ENCODE data around the gene PI4KA.

The PI4KA gene

DNA sequence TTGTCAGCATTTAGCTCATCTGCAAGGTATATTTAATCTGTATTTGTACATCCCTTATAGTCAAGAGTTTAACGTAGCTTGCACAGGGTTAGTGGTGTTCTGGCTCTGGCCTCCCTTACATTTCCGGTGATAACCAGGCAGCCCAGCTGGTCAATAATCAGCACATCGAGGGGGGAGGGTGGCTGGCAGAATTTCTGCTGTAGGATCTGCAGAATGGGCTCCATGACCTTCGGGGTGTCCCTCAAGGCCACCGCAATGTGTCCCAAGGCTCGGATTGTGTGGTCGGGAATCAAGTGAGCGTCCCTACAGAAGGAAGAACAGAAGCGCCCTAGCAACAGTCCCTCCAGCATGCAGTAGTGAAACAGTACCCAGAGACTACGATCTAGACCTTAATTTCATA, 59.6 kb downstream of the PI4KA start:
- DNase-seq (ENCODE audit: extremely low spot score, insufficient read length, low read depth) (no peak), FAIRE-seq (no peak)

DNA sequence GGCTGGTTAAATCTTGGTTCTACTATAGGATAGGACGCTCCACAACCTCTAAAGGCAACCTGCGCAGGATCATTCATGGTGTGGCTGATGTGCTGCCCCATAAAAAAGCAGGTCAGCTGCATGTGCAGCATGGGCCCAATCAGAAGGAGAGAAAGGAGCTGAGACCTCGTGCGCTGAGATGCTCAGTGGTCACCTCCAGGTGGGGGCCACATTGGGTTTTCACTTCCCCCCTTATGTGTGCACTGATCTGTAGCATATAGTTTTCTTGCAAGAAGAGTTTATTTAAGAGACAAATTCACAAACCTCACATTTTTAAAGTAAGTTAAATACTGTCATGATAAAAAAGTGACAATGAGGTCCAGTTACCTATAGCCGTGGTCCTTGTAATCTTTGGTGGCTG, 60.4 kb downstream of the PI4KA start:
- no peak for FAIRE-seq
- DNase-seq (ENCODE audit: extremely low spot score, insufficient read length, low read depth) = no peak

DNA sequence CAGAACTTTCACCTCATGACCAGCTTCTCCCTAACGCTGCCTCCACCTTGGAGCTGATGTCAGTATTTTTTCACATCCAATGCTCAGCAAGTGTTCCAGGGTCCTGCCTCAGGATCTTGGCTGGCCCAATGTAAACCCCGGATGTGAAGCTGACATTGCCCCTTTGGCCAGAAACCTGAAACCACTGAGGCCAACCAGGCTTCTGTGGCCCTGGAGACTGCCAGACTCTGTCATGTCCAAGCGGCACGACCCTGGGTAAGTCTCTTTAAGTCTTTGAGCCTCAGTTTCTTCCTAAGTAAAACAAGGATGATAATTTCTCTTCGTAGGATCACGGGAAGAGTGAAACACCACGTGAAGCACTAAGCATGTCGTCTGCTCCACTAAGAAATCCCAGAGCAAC, 61.9 kb downstream of the PI4KA start:
- no peak for FAIRE-seq

DNA sequence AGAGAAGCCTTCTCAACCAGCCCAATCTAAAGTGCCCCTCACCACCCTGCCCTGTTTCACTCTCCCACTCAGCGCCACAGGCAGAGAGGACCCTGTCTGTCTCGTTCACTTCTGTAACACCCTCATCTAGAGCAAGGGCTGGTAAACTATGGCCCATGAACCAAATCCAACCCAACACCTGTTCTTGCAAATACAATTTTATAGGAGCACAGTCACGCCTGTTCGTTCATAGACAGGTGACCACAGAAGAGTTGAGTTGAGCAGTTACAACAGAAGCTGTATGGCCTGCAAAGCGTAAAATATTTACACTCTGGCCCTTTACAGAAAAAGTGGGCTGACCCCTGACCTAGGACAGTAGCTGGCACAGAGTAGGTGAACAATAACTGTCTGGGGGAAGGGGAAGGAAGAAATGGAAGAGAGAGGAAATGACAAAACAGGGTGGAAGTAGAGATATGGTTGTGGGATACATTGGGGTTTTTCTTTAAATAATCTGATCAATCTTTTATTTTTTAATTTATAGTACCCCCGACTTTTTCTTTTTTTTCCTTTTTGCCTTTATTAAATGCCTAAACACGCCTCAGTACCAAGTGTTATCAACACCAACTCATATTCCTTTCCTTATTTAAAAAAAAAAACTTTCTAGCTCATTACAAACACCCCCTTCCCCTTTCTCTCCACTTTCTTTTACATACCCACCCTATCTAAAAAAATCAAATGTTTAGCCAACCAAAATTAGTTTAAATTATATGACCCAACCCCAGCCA, 63.8 kb downstream of the PI4KA start:
- DNase-seq (ENCODE audit: extremely low spot score, insufficient read length, low read depth) (no peak), FAIRE-seq (no peak)

More for the DNA sequence above, 61.9 kb downstream of the PI4KA start:
- DNase-seq (ENCODE audit: extremely low spot score, insufficient read length, low read depth) = no peak

DNA sequence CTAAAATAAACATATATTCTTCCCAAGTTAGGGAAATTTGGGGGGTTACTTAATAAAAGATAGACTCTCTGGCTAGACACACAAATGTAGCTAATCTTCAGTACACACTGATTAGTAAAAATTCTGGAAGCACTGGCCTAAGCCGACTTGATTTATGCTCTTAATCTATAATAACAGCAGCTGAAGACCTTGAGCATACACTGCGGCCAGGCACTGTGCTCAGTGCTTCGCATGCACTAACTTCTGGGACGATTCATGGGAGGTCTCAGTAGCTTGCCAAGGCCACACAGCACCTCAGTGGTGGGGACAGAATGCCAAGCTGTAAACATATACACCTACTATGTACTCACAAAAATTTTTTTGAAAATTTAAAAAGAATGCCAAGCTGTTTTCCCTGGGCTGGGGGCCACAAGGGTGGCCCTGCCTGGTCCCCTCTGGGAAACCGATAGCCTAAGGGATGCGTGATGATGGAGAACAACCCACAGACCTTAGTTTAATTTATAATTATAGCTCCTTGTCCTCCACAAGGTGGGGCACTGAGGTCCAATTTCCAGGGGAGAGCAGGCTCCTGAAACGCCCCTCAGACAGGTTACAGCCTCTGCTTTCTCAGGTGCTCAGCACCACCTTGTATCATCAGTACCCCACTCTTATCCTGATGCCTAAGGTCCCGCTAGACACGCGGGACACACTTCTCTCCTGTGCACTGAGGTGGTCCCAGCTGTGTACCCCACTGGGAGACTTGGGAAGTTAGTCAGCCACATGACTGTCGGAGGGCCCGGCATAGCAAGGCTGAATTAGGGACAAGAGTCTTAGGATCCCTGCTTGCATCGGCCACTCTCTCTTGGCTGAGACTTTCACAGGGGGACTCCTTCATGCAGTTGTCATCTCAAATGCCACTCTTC, 64.6 kb downstream of the PI4KA start:
- DNase-seq (ENCODE audit: extremely low spot score, insufficient read length, low read depth) (no peak), FAIRE-seq (no peak)

DNA sequence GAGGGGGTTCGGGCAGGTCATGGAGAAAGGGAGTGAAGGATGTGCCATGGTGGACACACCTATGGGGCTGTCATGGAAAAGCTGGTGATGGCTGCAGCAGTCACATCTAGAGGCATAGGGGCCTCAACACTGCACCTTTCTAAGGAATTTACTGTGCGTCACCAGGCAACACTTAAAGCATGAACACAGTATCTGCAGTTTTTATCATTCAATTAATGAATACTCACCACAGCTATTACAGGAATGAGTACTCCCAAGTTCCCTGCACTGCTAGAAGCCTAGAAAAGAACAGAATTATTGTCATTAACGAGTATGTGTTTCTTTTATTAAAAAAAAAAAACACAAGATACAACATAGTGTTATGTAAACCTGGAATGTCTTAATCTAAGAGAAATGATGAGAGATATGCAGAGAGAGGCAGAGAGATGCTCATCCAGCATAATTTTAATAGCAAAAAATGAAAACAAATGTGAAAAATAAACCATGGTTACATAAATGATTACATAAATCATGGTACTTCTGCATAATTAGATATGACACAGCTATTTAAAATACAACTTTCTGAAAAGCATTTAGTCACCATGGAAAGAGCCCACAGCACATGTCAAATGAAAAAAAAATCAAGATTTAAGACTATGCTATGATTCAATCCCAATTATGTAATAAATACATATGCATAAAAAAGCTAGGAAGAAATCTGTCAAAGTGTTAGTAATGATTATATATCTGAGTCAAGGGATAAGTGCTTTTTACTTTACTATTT, 65.5 kb downstream of the PI4KA start:
- no peak for FAIRE-seq
- DNase-seq (ENCODE audit: extremely low spot score, insufficient read length, low read depth) = no peak

DNA sequence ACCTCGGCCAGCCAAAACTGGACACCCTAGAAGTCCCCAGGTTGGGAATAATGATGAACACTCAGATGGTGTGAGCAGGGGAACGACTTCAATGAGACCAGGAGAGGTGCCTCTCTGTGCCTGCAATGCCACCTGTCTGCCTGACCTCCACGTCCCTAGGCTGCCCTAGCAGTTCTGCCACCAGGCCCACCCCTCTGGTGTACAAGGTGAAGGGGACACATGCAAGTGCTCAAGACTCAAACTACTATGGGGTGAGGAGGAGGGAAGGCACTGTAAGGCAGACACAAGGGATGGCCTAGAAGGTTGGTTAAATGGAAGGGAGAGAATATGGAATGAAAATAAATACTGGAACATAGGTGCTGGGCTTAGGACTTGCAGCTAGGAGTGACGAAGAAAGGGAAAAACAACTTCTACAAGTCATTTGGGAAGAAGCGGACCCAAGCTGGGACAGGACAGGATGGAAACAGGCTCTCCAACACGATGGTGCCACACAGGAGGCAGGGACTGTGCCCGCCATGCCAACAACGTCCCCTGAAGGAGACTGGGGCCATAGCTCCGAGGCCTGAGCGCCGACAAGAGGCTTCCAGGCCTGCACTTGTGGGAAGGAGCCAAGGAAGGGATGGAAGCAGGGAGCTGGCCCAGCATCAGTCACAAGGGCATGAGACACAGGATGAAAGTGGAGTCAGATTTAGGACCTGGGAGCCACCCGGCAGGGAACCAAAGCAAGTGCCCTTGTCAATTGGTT, 66.2 kb downstream of the PI4KA start:
- FAIRE-seq = no peak
- no peak for DNase-seq (ENCODE audit: extremely low spot score, insufficient read length, low read depth)

DNA sequence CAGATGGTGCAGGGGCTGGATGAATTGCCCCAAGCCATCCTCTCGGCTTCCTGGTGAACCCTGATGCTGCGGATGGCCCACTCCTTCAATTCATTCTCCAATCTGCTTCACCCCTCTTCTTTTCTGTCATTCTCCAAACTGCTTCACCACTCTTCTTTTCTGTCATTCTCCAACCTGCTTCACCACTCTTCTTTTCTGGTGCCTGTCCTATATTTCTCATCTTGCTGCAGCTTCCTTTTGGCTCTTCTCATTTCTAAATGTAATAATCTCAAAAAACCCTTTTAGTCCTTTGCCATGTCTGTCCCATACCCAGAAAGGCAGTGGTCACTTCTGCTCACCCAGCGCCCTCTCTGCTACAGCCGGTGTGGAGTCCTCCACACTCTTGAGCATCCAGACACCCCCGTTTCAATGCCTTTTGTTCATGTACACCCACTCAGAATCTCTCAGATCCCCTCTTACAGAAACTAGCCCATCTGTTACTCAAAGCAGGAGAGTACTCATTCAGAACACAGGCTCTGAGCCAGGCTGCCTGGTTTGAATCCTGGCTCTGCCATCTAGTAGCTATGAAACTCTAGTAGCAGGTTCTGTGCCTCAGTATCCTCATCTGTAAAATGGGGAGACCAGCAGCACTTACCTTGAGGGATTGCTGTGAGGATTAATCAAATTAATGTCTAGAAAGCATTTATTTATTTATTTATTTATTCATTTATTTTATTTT, 69.8 kb downstream of the PI4KA start:
- DNase-seq (ENCODE audit: extremely low spot score, insufficient read length, low read depth) (no peak), FAIRE-seq (no peak)

DNA sequence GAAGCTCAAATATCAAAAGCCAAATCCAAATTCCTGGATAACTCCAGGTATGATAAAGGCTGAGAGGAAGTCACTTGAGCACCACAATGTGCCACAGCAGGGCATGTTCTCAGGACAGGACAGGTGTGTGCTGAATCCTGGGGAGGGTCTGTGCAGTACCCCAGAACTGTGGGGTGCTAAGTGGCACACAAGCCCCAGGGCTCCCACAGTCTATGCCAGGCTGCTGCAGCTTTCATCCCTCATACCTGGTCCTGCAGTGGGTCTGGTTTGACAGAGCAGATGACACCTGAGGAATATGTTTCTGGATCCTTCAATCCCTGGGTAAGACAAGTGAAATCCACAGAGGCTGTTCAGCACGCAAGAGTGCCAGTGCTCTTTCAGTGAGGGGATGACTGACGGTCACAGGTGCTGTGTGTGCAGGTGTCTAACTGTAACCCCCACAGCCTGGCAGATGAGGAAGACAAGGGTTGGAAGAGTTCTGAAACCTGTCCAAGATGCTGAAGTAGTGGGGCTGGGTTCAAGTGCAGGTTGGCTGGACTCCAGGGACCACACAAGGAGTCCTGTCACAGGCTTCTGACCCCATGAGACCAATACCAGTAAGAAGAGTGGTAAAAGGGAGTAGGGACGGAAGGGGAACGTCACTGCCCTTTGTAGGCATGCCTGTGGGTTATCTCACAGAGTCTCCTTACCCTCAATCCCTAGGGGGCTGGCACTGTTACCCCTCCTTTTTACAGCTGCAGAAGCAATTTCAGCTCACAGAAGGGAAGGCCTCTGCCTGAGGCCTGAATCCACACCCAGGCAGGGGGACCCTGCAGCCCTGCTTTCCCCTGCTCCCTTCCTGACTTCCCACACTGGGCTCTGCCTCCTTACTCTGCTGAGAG, 70.6 kb downstream of the PI4KA start:
- FAIRE-seq (no peak), DNase-seq (ENCODE audit: extremely low spot score, insufficient read length, low read depth) (no peak)

DNA sequence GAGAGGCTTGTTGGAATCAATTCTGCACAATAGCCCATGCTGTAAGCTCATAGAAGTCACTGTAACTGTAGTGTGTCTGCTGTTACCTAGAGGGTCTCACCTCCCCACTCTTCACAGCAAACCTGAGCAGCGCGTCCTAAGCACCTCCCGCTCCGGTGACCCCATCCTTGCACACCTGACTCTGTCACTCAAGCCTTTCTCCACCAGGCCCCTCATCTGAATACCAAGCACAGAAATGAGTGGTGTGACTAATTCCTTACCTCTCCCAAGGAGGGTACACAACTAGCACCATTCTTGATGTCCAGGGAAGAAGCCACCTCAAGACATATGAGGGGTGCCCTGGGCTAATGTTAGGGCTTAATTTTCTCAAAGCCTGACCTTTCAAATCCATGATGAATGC, 71.4 kb downstream of the PI4KA start:
- DNase-seq (ENCODE audit: extremely low spot score, insufficient read length, low read depth) (no peak), FAIRE-seq (no peak)

DNA sequence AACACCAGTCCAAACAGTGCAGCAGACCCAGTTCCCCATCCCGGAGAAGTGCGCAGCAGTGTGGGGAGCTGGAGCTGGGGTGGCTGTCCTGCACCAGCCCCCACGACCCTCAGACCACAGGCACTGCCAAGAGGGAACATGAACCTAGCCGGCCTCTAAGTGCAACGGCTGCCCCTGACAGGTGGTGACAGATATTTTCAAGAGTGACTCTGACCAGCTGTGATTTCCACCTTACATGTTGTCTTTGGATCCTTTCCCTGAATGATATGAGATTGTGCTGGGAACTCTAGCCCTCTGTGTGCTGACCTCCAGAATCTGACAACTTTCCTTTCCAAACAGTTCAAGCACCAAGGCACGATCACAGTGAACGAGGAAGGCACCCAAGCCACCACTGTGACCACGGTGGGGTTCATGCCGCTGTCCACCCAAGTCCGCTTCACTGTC, 72.1 kb downstream of the PI4KA start:
- DNase-seq (ENCODE audit: extremely low spot score, insufficient read length, low read depth) (no peak), FAIRE-seq (no peak)

DNA sequence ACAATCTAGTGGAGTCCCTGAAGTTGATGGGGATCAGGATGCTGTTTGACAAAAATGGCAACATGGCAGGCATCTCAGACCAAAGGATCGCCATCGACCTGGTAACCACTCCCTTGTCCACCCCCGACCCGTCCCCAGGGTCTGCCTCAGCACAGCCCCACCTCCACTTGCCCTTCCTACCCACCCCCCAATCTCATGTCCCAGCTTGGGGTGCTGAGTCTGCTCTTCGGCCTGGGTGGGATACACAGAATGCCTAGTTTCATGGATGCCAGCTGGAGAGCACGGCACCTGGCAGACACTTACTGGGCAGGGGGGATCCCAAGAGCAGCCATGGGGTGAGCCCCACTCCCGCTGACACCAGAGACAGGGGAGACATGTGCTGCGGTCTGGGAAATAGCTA, 72.6 kb downstream of the PI4KA start:
- no peak for DNase-seq (ENCODE audit: extremely low spot score, insufficient read length, low read depth)
- FAIRE-seq = no peak

DNA sequence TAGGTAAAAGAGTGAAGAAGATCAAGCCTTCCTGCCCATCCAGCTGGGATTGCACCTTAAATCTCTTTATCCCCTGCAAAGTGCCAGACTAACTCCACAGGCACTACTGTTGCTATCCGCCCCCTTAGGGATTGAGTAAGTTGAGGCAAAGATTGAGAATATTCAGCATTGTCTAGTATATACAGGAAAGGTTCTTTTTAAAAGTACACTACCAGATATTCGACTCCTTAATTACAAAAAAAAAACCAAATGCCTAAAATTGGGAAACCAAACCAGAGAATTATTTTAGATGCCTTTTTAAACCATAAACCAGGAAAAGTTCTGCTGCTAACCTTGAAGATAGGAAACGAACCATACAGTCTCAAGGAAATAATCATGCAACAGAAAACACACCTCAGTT, 73.2 kb downstream of the PI4KA start:
- FAIRE-seq (no peak), DNase-seq (ENCODE audit: extremely low spot score, insufficient read length, low read depth) (no peak)

DNA sequence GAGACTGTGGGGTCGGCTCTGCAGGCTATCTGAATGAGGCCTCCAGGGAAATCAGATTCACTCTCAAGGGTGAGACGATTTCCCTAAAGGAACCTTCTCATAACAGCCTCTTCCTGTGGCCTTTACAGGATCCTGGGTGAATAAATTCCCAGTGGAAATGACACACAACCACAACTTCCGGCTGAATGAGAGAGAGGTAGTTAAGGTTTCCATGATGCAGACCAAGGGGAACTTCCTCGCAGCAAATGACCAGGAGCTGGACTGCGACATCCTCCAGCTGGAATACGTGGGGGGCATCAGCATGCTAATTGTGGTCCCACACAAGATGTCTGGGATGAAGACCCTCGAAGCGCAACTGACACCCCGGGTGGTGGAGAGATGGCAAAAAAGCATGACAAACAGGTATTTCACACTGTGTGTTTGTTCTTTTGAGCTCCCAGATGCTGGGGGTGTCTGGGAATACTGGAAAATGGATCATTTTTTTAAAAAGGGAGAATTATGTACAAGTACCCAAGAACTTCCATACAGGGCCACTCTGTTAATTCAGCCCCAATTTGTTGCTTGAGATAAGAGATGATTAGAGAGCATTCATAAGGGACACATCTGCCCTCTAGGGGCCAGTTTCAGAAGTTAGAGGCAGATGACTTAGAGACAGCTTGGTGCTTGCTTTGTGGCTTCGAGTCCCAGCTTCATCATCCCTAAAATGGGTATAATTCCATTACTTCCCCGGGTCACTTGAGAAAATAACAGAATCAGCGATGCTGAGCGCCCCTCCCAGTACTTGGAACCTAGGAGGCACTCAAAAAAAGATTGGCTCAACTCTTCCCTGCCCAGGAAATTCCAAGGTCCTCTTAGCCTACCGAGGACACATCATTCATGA, 74.5 kb downstream of the PI4KA start:
- DNase-seq (ENCODE audit: extremely low spot score, insufficient read length, low read depth) (peak; percentile 56), FAIRE-seq (peak; percentile 90)

DNA sequence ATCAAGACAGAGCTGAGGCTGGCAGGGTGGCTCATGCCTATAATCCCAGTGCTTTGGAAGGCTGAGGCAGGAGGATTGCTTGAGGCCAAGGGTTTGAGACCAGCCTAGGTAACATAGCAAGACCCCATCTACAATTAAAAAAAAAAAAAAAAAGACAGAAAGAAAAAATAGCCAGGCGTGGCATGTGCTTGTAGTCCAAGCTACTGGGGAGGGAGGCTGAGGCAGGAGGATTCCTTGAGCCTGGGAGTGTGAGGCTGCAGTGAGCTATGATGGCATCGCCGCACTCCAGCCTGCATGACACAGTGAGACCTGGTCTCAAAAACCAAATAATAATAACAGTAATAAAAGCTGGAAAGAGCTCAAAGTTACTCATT, 75.3 kb downstream of the PI4KA start:
- FAIRE-seq (no peak), DNase-seq (ENCODE audit: extremely low spot score, insufficient read length, low read depth) (no peak)

DNA sequence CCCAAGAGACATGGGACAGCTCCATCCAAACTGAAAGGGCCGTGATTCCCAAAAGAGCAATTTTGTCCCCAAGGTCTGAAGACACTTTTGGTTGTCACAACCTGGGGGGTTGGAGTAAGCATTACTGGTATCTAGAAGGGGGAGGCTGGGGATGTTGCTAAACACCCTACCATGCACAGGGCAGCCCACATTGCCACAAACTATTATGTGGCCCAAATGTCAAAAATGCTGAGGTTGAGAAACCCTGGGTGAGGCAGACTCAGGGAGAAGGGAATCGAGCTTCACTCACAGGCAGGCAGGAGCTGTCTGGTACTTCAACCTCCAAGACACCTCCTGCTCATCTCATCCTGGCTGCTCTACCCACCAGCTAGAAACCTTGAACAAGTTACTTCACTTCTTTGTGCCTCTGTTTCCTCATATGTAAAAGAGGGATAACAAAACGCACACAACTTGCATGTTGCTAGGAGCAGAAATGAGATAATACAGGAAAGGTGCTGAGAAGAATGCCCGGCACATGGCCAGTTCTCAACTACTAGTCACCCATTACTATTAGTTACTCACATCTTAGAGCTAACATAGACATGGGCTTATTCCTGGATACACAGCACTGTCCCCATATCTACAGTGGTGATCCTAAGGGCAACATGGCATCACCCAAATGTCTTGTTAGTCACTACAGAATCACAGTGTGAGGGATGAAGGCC, 75.9 kb downstream of the PI4KA start:
- no peak for DNase-seq (ENCODE audit: extremely low spot score, insufficient read length, low read depth)
- FAIRE-seq = no peak

DNA sequence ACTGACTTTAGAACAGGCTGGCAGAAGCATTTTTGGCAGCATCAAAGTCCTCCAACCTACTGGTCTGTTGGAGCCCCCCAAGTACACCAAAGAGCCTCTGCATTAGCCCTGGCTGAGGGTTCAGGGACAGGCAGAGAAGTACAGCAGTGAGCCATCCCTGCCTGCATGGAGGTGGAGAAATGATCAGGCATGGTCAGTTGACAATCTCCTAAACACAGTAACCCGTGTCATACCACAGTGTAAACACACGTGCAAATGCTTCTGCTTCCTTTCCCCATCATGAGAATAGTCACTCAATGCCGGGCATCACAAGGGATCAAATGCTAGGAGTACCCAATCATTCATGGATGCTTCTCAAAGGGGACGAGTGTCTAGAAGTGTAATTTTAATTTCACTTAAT, 76.5 kb downstream of the PI4KA start:
- DNase-seq (ENCODE audit: extremely low spot score, insufficient read length, low read depth) (no peak), FAIRE-seq (no peak)

Measured in GM18507 (cell line).